DMS 273 (cell line): ENCODE data around the gene EDNRA.

Experiments
- DNase-seq: peaks from one replicate; lab custom pipeline; 2025; ENCODE audit not compliant: unreplicated experiment; lab: John Stamatoyannopoulos, UW

Gene EDNRA

DNA sequence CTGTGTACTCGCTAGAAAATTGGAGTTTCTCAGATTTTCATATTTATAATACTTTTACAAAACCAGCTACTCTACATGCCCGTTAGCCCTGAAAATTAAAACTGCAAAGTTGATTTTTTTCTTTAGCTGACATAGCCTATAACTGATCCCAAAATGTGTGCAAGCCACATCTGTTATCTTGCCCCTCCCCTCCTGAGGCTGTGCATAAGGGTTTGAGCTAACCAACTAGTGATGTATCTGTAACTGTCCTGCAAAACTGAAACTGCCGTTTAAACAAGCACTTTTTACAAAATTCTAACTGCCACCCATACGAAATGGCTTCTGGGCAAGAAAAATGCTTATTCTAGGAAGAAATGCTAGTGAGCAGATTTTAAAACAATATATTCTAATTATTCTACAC, 59.1 kb downstream of the EDNRA start:
- DNase-seq = no peak

DNA sequence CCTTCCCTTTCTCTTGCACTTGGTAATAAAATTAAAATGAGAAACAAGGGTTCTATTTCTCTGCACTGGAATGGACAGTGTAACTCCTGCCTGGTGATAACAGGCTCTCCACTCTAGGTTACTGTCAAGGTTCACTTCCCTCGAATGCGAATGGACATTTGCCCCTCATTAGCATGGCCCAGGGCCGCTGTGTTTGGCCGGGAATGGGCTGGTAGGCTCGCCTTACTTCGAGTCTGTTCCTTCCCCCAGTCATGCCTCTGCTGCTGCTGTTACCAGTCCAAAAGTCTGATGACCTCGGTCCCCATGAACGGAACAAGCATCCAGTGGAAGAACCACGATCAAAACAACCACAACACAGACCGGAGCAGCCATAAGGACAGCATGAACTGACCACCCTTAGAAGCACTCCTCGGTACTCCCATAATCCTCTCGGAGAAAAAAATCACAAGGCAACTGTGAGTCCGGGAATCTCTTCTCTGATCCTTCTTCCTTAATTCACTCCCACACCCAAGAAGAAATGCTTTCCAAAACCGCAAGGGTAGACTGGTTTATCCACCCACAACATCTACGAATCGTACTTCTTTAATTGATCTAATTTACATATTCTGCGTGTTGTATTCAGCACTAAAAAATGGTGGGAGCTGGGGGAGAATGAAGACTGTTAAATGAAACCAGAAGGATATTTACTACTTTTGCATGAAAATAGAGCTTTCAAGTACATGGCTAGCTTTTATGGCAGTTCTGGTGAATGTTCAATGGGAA, 61.5 kb downstream of the EDNRA start:
- DNase-seq = no peak

DNA sequence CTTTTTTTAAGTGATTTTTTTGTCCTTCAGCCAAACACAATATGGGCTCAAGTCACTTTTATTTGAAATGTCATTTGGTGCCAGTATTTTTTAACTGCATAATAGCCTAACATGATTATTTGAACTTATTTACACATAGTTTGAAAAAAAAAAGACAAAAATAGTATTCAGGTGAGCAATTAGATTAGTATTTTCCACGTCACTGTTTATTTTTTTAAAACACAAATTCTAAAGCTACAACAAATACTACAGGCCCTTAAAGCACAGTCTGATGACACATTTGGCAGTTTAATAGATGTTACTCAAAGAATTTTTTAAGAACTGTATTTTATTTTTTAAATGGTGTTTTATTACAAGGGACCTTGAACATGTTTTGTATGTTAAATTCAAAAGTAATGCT, 62.1 kb downstream of the EDNRA start:
- DNase-seq = no peak

DNA sequence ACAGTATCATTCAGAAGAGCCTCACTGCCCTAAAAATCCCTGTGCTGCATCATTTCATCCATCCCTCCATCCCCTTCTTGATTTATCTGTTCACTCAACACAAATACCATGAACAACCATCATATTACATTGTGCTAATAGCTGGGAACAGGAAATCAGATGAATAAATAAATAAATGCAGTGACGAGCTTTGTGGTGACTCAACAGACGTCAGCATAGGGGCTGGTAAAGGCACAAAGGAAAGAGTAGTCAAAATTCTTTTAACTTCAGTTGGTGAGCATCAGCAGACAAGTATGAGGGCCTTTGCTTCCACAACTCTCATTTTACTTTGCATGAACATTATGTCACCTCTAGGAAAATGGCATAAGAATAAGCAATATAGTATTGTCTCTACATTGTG, 65.5 kb downstream of the EDNRA start:
- DNase-seq = no peak

DNA sequence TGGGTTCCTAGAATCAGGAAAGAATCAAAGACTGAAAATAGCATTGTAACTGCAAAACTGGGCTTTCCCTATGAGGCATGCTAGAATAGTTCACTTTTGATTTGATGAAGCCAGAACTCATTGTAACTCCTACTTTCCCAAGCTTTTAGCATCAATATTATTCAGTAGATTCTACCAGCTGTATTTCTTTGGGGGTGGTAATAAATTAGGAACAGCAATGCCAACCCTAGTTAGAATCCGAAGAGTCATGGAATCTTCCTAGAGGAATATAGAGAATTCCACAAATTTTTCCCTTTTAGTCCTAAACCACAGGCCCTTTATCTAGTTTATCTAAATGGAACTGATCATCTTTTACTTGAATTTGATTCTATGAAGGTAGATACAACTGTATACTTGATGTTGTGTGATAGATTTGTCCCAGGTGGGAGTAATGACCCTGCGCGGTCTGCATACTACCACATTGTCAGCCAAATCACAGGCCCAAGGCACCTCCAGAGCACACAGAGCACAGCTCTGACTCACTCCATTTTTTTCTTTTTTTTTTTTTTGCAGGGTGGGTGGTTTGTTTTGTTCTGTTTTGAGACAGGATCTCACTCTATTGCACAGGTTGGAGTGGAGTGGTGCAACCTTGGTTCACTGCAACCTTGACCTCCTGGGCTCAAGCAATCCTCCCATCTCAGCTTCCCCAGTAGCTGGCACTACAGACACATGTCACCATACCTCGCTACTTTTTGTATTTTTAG, 66.6 kb downstream of the EDNRA start:
- DNase-seq = no peak

DNA sequence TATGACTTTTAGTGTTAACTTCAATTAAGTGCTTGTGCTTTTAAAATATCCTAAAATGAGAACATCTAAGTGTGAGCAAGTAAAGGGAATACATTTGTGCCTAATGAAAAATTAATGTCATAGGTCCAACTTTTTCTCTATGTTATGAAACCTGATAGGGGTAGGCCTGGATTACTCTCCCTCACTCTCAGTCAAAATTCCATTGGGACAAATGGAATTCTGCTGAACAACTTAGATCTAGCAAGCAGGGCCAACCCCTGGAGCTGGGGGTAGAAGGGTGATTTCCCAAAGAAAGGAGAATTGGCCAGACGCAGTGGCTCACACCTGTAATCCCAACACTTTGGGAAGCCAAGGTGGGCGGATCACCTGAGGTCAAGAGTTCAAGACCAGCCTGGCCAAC, 67.4 kb downstream of the EDNRA start:
- DNase-seq = no peak

DNA sequence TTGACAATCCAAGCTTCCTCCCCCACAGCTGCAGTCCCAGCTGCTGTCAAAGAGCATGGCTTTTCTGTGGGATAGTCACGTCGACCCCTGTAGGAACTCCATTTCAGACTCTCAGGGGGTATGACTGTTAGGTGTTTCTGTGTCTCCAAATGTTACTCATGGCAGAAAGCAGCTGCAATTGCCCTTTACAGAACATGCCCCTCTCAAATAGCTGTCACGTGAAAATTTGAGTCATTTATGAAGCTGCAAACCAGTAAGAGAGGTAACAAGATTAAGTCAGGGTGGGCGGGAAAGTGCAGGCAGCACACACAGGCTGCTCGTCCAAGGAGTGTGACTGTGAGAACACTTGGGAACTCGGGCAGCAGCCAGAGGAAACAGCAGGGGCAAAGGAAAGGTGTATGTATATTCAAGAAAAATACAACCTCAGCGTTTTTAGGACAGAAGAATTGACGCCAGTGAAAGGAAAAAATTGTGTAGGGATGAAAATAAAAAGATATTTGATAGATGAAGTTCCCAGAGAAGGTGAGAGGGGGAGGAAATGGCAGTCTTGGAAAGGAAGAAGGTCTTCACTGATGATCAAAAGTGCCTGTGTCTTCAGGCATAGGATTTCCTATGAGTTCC, 69.8 kb downstream of the EDNRA start:
- no peak for DNase-seq

DNA sequence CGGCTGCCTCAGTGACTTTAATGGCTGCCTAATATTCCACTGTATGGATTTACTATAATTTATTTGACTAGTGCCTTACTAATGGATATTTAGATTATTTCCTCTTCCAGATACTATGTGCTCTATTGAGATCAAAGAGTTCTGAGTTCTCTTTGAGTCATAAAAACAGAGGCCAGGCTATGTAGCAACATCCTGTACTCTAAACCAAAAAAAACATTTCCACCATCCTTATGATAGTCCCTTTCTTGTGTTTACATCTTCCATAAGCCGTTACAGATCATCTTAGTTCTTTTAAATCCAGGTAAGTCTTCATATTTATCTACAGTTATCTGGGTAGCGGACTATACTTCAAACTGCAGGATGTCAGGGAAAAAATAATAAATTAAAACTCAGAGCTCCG, 79.7 kb downstream of the EDNRA start:
- no peak for DNase-seq

DNA sequence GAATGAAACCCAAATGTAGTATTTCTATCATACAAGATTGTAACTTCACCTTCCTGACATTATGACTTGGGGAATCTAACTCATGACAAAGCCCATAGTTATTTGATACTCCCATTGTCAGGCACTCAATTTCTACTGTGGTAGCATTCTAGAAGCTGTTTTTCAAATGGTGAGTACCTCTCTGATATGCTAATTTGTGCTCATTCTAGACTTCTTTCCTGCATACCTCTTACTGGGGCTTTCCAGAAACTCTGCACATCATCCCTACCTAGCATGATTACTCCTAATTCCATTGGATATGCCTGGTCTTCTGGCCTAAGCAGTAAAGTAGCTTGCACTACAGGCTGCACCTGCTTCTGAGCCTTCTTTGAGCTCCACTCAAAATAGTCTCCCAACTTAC, 85.9 kb downstream of the EDNRA start:
- no peak for DNase-seq

DNA sequence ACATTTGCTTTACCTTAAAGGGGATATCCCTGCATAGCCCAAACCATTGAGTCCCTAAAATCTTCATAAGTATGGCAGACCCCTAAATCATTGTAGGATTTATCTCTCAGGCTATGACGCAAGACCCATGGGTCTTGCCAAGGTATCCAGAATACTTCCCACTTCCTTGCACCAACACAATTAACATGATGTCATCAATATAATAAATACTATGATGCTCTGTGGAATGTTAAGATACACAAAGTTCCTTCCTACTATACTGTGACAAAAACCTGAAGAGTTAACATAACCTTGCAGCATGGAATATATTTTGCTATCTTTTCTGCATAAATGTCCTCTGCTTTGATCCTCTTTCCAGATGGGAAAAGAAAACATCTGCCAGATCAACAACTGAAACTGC, 86.4 kb downstream of the EDNRA start:
- DNase-seq = no peak

DNA sequence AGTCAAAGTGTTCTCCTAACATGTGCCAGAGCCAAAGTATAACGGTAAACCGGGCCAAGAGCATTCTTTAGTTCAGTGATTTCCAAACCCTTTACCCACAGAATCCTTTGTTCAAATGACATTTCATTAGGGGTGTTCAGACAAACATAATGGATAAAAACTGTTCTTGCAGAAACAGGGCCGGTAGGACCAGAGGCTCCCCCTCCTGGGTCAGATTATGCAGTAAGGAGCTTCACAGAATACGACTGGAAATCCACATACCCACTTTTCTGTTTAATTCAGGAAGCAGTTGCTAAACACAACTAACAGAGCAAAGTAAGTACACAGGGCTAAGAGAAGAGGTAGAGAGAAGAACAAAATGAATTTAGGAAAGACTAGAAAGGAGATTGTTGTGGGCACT, 89.7 kb downstream of the EDNRA start:
- no peak for DNase-seq

DNA sequence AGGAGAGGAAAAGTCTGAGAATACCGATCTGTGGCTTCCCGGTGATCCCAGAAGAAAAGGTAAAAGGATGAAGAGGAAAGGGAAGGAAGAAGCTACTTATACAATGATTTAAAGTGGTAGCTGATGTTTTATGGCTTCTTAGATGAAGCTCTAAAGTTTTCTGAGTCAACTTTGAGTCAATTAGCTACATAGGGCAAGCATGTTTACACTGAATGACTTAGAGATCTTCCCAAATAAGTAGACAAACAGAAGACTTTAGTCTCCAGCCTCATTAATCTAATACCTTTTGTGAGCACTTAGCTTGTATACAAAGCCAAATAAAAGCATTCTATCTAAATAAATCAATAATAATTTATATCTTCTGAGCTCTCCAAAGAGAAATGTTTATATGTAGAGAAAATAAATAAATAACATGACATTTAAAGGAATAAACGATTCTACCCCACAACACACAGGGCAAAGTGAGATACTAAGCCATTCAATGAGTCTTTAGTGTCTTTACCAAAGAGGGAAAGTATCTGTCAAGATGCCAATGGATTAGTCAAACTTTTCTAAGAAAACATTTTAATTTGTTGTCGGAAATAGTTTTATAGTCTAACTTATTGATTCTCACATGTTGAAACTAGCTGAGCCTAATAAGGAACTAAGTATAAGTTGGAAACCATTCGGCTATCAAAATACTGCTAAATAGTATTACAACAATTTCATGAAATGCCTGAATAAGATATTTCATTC, 90.3 kb downstream of the EDNRA start:
- DNase-seq = no peak

DNA sequence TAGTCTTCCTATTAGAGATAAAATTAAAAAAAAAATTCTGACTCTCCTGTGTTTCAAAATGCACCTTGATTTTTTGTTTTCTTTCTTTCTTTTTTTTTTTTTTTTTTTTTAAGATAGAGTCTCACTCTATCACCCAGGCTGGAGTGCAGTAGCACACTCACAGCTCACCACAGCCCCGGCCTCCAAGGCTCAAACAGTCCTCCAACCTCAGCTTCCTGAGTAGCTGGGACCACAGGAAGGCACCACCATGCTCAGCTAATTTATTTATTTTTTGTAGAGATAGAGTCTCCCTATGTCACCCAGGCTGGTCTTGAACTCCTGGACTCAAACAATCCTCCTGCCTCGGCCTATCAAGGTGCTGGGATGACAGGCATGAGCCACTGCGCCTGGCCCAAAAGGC, 95.2 kb downstream of the EDNRA start:
- DNase-seq = no peak

DNA sequence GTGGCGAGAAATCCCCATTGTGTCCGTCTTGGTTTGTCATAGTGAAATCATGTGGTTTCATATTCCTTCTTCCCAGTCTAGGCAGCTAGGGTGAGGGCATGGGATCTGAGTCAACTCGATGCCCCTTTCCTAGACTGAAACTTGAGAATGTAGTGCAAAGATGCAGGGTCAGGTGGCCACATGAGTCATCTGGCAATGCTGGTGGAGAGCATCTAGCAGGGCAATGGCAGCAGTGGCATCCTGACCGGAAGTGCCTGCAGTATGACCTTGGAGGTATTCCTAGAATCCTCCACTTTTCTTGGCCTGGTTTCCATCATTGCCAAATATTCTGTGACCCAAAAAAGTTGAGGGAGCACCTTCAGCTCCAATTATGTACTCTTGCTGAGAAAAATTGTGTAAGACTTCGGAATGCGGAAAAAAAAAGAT, 97.2 kb downstream of the EDNRA start:
- DNase-seq = peak; percentile 3

DNA sequence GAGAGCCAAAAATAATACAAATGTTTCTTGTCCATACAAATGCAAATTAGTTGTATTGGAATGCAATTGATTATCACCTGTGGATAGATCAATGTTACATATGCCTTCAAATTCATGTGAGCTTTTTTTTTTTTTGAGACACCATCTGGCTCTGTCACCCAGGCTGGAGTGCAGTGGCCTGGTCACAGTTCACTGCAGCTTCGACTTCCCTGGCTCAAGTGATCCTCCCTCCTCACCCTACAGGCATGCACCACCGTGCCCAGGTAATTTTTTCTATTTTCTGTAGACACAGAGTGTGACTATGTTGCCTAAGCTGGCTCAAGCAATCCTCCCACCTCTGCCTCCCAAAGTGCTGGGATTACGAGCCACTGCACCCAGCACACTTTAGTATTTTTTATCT, 97.7 kb downstream of the EDNRA start:
- DNase-seq = no peak

DNA sequence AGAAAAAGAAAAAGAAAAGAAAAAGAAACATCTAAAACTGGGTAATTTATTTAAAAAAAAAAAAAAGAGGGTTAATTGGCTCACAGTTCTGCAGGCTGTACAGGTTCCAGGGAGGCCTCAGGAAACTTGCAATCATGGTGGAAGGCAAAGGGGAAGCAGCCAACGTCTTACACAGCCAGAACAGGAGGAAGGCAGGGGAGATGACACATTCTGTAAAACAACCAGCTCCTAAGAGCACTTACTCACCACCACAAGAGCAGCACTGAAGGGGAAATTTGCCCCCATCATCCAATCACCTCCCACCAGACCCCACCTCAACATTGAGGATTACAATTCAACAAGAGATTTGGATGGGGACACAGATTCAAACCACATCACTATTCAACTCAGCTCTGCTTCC, 99.5 kb downstream of the EDNRA start:
- no peak for DNase-seq

DNA sequence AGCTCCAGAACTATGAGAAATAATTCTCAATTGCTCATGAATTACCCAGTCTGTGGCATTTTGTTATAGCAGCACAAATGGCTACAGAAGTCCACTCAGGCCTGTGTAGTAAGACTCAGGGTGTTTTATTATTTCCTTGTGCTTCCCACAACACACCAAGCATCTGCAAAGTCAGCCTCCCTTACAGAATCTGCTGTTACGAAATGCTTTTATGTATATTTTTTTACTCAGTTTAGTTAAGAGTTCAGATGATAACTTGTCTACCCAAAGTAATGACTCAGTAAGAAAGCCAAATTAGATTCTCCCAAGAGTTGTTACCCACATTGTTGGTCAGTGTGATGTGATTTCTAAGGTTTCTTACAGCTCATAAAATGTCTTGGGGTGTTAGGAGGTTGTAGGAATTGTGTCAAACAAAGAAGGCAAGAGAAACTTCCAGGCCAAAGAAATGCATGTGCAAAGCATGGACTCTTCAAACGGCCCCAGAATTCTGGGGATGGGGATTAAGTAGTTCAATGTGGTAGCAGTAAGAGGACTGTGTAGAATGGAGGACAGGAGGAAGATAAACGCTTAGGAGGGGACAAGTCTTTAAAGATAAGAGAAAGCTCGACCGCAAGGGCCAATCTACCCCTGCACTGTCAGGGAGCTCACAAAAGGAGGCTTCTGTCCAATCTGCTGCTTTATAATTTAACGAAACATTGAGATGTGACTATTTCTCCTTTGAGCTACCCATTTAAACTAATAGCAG, 100.9 kb downstream of the EDNRA start:
- no peak for DNase-seq

DNA sequence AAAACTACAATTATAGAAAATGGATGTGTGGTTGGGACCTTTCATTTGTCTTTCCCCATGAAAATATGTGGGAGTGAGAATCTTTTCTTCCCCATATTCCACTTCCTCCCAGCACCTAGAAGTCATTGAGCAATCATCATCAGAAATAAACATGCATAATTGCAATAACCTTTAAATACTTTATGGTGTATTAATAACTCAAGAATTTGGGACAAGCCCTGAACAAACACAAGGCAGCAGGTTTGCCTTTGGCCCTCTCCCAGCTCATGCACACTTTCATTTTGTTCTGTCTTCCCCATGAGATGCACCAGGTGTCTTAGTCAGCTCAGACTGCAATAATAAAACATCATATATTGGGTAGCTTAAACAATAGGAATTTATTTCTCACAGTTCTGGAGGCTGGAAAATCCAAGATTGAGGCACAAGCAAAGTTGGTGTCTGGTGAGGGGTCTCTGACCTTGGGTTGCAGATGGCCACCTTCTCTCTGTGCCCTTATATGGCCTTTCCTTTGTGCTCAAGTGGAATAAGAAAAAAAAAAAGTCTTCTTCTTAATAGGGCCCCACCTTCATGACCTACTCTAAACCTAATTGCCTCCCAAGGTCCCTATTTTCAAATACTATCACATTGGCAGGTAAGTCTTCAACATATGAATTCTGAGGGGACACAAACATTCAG, 101.6 kb downstream of the EDNRA start:
- no peak for DNase-seq

DNA sequence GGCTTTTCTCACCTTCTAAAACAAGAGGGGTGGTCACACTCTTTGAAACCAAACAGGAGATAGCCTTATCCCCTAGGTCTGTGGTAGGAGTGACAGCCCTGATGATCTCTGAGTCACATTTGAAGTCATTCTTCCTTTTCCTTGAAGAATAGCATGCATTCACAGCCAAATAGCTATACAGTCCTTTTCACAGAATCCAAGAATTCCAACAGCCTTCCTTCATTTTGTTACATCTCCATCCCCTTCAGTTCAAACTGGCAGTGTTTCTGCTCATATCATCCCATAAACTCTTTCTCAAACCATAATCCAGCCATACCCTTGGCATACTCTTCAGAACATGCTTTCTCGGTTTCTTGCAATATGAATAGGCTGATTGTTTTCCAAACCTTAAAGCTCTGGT, 103.0 kb downstream of the EDNRA start:
- DNase-seq = no peak

DNA sequence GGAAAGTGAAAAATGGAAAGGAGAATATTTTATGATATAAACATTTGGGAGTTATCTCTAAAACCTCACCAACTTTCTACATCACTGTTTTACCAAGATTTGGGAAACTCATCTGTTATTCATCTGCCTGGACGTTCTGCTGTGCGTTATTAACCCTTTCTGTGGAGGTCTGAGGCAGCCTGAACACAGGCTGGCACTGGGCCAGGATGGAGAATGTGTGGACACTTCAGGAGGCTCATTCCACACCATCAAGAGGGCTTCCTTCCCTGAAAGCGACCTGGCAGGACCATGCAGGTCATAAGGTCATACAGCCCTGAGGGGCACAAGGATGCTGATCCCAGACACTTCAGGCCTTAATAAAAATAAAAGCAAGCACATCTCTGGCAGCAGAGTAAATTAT, 105.1 kb downstream of the EDNRA start:
- DNase-seq = no peak
